Neural progenitor cell (in vitro differentiated cells): ENCODE results near the gene CLDN3.

Experiments used
- EZH2 ChIP-seq: fragments of 200-600 bp; sonication (generic); IDR thresholded peaks from 2 replicates; pipeline ENCODE4 v1.6.1; 2017; ENCODE audit warnings: antibody characterized with exemption, mild to moderate bottlenecking, moderate library complexity
- EZH2phosphoT487 ChIP-seq: fragments of 200-600 bp; sonication (generic); IDR thresholded peaks from 2 replicates; pipeline ENCODE4 v1.6.1; 2017; ENCODE audit warnings: antibody characterized with exemption
- TF ChIP-seq, protein P1 (sequence below): fragments of 200-600 bp; sonication (generic); IDR thresholded peaks from 2 replicates; pipeline ENCODE4 v1.5.1; 2017; ENCODE audit warnings: antibody characterized with exemption, mild to moderate bottlenecking

DNA sequence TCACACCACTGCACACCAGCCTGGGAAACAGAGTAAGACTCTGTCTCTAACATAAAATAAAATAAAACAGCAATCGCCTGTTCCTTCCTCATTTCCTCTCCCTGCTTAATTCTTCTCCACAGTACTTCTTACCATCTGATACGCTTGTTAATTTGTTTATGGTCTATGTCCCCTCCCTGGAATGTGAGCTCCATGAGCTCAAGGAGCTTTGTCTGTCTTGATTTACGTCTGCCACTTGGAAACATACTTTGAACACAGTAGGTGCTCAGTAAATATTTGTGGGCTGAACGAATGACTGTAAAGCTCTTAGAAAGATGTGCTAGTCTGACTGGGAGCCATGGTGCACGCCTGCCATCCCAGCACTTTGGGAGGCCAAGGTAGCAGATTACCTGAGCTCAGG is 41.5 kb downstream of the CLDN3 start:
- TF ChIP-seq EZH2phosphoT487: no peak
- no peak for TF ChIP-seq EZH2
- TF ChIP-seq, protein P1, sequence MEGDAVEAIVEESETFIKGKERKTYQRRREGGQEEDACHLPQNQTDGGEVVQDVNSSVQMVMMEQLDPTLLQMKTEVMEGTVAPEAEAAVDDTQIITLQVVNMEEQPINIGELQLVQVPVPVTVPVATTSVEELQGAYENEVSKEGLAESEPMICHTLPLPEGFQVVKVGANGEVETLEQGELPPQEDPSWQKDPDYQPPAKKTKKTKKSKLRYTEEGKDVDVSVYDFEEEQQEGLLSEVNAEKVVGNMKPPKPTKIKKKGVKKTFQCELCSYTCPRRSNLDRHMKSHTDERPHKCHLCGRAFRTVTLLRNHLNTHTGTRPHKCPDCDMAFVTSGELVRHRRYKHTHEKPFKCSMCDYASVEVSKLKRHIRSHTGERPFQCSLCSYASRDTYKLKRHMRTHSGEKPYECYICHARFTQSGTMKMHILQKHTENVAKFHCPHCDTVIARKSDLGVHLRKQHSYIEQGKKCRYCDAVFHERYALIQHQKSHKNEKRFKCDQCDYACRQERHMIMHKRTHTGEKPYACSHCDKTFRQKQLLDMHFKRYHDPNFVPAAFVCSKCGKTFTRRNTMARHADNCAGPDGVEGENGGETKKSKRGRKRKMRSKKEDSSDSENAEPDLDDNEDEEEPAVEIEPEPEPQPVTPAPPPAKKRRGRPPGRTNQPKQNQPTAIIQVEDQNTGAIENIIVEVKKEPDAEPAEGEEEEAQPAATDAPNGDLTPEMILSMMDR: no peak
